HL-60/S4 (cell line): ENCODE results near the gene CYP11A1.

Experiments
- in situ Hi-C: fragments of 300-500 bp; cut with MboI; formaldehyde crosslinking; loops from 2 replicates; pipeline ENCODE4 v1.14.3; 2022; ENCODE audit warnings: low sequenced_read_pairs

Gene CYP11A1

DNA sequence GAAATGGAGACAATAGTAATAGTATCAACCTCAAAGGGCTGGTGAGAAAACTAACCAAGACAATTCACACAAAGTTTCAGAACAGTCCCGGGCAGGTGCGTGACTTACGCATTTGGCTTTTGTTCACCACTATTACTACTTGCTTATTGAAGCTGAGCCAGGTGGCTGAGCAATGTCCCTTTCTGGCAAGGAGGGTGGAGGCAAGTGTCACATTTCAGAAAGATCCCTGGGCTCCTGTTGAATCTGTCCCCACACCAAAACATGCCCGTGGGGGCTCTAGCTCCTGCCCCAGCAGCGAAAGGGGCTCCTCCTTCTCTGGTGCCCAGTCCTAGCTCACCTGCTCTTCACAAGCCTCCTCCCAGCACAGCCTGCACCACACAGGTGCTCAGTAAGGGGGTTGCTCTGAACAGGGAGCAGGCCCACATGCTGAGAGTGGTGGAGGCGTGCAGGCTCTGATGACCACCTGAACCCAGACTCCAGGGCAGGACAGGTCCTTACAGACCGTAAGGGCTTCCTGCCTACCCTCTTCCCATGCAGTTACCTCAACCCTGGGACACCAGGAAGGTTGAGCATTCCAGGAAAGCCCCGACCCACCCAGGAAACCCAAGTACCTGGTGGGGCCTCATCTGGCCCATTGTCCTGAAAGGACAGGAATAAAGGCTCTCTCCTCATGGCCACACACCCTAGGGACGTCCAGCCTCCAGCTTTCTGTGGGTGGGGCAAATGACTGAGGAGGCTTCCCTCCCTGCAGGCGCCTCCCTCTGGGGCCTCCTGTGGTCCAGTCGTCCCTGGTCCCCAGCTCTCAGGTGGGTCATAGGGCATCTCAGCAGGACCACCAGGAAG is 33.7 kb upstream of the CYP11A1 start:
- in situ Hi-C loops: no loop called here

DNA sequence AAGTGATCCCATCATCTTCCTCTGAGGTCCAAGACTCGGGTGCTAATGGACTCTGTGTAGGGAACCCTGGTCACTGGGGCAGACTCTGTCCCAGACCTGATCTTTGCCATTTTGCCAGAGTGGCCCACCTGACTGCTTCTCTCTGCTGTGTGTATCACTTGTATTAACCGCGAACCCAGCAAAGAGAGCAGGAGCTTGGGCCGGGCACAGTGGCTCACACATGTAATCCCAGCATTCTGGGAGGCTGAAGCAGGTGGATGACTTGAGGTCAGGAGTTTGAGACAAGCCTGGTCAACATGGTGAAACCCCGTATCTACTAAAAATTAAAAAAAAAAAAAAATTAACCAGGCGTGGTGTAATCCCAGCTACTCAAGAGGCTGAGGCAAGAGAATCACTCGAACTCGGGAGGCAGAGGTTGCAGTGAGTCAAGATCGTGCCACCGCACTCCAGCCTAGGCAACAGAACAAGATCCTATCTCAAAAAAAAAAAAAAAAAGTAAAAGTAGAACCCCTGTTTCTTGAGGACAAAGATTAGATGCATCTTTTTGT is 32.9 kb upstream of the CYP11A1 start:
- in situ Hi-C loops: no loop called here

DNA sequence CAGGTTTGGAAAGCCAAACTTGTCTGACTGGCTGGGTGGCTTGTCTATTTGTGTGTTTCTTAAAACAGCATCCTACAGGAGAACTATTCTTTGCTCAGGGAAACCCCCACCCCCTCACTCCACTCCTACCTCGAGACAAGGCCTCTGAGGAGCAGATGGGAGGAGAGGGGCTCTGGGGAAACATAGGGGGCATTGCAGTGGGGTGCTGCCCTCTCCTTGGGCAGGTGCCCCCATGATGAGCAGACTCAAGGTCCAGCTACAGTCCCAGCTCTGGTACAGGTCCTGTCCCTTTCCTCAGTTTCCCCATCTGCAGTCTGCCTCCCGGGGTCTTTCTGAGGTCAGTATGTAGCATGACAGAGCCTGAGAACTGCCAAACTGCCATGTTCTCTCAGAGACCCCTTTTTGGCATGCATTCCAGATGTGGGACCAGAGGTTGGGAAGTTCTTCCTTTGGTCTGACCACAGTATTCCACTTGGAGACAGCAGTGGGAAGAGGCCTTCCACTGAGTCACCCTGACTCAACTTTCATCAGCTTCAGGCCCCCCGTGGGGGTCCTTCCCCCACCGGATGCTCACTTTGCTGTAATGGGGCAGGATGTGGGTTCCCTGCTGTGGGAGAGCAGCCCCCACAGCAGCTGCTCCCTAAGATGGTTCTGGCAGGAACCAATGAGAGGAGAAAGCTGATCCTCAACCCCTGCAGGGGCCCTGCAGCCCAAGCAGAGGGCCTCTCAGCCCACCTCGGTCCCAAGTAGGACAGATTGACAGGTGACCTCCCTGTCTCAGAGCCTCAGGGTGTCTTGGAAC is 32.3 kb upstream of the CYP11A1 start:
- in situ Hi-C loops: loop anchor here (25.0 kb wide), 1 partner anchor 563 kb away; the partner anchor contains the start of gene RPP25

DNA sequence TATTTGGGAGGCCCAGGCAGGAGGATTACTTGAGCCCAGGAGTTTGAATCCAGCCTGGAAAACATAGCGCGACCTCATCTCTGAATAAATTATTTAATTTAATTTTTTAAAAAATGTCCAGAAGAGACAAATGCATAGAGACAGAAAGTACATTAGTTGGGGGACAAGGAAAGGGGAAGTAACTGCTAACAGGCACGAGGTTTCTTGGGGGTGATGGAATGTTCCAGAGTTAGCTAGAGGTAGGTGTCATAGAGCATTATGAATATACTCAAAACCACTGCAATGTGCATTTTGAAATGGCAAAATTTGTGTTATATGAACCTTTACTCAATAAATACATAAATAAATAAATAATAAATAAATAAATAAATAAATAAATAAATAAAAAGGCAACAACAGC is 31.7 kb upstream of the CYP11A1 start:
- in situ Hi-C loops: loop anchor here (25.0 kb wide), 1 partner anchor 563 kb away; the partner anchor contains the start of gene RPP25

DNA sequence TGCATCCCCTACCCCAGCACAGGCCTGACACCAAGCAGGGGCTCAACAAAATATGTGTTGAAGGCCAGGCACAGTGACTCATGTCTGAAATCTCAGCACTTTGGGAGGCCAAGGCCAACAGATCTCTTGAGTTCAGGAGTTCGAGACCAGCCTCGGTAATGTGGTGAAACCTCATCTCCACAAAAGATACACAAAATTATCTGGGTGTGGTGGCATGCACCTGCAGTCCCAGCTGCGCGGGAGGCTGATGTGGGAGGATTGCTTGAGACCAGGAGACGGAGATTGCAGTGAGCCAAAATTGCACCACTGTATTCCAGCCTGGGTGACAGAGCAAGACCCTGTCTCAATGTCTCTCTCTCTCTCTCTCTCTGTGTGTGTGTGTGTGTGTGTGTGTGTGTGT is 30.7 kb upstream of the CYP11A1 start:
- in situ Hi-C loops: loop anchor here (25.0 kb wide), 1 partner anchor 564 kb away; the partner anchor contains the start of gene RPP25

DNA sequence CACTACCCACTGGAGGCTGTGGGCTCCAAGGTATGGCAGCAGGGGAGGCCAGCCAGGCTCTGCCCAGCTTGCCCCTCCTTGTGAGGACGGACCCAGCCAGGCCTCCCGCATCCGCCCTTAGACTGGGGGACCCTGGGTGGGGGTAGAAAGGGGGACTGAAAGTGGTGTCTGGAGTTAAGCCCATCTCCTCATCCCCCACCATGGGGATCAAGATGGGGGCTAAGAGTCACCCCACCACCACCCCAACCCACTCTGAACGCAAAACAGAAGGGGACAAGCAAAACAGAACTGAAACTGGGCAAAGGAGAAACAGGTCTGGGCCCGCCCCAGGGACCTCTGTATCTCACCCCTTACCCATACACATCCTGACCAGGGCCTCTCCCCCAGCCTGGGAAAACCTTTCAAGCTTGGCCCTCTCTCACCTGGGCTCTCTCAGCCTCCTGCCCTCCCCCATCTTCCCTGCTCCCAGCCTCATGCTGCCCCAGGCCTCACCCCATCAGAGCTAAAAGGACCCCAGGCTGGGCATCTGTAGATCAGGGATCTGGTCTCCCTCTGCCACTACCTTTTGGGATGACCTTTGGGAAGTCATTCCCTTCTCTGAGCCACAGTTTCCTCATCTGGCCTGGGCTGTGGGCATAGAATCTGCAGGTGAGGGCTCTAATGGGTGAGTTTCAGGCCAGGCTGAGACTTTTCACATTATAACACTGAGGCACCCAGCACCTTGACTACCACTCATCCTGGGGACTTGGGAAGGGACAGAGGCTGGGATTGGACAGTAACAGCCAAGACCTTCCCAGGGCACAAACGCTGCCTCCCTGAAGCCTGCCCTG is 30.0 kb upstream of the CYP11A1 start:
- in situ Hi-C loops: loop anchor here (25.0 kb wide), 1 partner anchor 565 kb away; the partner anchor contains the start of gene RPP25

DNA sequence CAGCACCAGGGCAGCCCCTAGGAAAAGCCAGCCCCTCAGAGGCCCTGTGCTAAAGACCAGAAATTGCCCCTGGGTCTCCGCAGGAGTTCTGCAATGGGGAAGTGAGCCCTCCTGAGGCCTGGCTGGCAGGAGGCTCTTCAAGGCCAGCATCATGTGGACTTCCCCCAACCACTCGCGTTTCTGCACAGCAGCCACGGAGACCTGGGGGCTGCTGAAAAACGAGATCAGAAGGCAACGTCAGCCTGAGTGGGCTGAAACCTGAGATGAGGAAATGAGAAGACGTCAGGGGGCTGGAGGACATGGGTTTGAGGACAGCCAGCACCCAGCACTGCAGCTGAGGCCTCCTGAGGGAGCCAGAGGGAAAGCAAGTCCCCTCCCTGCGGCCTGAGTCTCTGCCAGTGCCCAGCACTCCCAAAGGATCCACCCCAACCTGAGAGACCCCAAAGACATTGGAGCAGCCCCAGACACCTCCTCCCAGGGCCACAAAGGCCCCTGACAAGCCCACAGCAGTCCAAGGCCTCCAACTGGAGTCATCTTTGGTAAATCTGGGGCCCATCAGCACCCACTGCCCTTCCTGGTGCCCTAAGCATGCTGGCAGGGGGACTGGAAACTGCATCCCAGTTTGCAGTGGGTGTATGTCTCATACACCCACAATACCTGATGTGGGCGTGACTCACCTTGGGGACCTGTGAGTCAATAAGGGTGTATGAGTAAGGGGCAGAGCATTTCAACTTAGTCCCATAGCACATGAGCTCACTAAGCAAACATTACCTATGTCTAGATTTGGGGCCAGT is 29.2 kb upstream of the CYP11A1 start:
- in situ Hi-C loops: loop anchor here (25.0 kb wide), 1 partner anchor 566 kb away; the partner anchor contains the start of gene RPP25

DNA sequence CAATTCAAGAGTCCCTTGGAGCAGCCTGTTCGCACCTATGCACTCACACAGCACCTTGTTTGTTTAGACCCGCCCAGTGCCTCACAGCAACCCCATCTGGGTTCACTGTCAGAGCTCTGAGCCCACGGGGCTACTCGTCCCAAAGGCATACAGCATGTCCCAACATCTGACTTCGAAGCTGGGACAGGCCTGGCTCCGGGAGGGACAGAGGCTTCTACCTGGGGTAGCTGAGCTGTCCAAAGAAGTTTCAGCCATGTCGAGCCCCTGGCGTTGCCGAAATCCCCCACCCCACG is 28.6 kb upstream of the CYP11A1 start:
- in situ Hi-C loops: loop anchor here (25.0 kb wide), 1 partner anchor 566 kb away; the partner anchor contains the start of gene RPP25

DNA sequence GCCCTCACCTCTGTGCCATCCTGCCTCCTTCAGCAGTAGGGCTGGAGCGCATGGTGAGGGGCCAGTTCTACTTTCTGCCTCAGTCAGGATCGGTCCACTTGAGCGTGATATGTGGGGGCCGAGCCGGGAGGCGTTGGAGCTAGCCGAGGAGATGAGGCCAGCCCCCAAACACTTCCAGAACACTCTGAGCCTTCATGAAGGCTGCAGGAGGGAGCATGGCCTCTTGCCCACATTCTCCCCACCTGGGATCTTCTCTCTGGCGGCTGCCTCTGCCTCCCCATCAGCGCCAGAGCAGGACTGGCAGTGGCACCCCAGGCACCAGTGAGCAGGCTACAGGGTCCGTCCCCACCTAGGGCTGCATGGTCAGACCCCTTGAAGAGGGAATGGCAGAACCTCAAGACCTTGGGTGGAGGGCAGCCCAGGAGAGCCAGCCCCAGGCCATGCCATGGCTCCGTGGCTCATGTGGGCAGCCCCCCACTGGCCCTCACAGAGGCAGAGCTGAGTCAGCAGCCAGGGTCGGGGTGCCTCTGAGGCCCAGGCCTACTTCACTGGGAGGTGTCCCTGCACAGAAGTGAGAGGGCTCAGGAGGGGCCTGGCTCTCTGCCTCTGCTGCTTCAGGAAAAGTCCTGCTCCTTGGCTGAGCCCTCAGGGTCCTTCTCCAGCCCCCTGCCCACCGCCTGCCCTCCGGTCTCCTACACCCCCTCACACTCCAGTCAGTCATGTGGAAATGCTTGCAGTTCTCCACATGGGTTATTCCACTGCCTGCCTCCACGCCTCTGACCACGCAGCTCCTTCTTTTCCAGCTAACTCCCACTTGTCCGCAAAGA is 28.1 kb upstream of the CYP11A1 start:
- in situ Hi-C loops: loop anchor here (25.0 kb wide), 1 partner anchor 567 kb away; the partner anchor contains the start of gene RPP25

DNA sequence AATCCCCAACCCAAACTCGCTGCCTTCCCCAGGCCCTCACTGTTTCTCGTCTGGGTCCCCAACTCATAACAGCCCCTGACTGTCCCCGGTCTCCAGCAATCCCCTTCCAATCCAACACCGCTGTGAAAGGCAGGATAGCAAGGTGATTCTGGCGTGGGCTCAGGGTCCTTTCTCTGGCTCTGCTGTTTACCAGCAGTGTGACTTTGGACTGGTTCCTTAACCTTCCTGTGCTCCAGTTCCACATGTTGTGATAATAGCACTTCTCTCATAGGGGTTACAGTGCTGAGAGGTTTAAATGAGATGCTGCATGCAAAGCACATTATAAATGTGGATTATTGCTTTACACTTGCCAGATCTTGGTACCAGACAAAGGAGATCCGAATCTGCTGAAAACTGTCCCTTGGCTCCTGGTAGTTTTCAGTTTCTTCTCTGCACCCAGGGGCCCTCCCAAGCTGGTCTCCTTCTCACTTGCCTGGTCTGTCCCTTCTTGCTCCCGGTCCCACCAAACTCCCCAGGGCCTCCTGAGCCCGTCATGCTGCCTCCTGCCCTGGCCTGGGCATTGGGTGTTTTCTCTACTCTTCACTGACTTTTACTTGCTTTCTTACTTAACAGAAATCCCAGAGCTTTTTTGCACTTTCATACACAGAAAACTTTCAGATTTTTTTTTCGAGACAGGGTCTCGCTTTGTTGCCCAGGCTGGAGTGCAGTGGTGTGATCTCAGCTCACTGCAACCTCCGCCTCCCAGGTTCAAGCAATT is 26.8 kb upstream of the CYP11A1 start:
- in situ Hi-C loops: loop anchor here (25.0 kb wide), 1 partner anchor 568 kb away; the partner anchor contains the start of gene RPP25

DNA sequence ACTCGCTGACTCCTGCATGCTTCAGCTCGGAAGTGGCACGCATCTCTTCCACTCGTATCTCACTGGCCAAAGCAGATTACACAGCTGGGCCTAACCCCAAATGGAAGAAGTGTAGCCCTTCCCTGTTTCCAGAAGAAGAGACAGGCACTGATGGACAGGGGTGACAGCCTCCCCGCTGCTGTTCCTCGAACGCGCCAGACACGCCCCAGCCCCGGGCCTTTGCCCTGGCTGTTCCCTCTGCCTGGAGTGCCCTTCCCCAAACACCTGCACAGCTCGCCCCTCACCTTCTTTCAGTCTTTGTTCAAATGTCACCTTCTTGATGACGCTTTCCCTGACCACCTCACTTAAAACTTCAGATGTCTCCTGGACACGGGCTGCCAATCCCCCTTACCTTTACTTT is 26.0 kb upstream of the CYP11A1 start:
- in situ Hi-C loops: loop anchor here (25.0 kb wide), 1 partner anchor 569 kb away; the partner anchor contains the start of gene RPP25

DNA sequence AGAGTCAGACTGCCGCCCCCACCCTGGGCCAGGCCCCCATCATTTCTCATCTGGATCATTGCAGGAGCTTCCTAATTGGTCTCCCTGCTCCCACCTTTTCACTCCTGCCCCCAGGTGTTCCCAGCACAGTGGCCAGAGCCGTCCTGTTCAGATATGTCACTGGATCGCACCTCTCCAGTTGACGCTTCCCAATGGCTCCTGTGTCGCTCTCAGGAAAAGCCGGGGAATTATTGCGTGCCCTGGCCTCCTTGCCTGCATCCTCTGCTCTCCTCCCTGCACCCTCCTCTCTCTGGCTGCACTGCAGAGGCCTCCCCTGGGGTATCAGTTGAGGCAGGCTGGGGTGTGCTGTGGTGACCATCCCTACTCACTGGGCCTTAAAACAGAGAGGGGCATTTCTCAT is 25.5 kb upstream of the CYP11A1 start:
- in situ Hi-C loops: loop anchor here (25.0 kb wide), 1 partner anchor 569 kb away; the partner anchor contains the start of gene RPP25

DNA sequence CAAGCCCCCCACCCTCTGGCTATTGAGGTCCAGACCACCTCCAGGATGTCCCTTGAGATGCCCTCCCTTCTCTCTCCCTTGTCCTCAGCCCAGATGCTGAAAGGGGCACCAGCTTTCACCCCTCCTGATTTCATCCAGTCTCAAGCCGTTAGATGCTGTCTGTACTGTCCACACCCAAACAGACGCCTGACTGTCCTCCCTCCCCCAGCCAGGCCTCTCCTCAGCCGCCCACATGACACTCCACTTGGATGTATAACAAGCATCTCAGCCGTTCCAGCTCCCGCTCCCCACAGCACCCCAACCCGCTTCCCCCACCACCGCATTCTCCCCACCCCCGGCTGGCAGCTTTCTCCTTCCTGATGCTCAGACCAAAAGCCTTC is 25.0 kb upstream of the CYP11A1 start:
- in situ Hi-C loops: loop anchor here (25.0 kb wide), 1 partner anchor 570 kb away; the partner anchor contains the start of gene RPP25

DNA sequence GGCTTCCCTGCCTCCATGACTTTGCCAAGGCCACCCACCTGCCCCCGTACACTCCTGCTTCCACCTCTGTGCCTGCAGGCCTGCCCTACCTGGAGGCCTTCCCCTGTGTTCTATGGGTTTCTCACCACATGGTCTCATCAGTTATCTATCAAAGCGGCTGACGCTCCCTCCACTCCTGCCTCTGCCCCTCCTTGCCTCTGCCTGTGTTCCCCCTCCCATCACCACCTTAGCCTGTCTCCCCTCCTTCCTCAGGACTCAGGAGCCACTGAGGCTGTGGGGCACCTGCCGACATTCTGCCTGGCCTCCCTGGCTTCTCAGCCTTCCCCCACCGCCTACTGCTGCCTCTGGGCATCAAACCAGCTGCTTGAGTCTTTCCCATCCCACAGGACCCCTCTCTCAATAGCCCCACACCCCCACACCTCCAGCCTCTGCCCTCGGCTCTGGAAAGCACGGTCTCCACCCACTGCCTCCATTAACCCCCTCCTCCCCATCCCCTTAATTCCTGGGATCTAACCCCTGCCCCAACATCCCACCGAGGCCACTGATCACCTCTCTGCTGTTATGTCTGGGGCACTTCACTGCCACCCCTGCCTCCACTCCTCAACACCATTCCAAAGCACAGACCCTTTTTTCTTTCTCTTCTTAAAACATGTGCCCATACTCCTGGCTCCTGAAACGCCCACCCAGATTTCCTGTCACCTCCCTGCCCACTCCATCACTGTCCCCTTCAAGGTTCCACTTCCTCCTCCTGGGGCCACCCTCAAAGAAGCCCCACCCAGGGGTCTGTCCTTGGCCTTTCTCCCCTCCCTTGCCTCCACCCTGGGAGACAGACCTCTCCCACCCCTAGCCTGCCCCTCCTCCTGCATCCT is 24.4 kb upstream of the CYP11A1 start:
- in situ Hi-C loops: loop anchor here (25.0 kb wide), 1 partner anchor 570 kb away; the partner anchor contains the start of gene RPP25

DNA sequence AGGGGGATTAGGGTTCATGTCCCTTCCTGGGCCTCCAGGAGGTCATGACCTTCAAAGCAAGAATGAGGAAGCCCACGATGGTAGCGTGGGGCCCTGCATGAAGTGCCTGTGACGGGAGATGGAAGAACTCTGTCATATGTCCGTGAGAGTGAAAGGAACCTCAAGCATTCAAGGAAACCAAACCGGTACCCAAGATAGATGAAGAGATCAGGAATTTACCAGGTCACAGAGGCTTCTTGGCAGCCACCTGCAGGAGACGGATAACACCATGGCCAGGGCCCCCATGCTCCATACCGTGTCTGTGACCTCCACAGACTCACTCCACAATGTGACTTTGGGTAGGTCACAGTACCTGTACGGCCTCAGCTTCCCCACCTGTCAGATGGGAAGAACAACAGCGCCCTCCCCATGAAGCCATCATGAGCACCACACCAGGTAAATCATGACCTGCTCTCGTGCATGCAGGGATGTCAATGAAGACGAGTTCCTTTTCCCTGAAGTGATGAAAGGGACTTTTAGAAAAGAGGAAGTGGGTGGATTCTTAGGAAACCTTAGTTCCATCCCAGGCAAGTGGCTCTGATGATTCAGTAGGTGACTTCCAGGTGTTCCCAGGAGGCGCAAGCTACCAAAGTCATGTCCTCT is 23.3 kb upstream of the CYP11A1 start:
- in situ Hi-C loops: loop anchor here (25.0 kb wide), 1 partner anchor 572 kb away; the partner anchor contains the start of gene RPP25

DNA sequence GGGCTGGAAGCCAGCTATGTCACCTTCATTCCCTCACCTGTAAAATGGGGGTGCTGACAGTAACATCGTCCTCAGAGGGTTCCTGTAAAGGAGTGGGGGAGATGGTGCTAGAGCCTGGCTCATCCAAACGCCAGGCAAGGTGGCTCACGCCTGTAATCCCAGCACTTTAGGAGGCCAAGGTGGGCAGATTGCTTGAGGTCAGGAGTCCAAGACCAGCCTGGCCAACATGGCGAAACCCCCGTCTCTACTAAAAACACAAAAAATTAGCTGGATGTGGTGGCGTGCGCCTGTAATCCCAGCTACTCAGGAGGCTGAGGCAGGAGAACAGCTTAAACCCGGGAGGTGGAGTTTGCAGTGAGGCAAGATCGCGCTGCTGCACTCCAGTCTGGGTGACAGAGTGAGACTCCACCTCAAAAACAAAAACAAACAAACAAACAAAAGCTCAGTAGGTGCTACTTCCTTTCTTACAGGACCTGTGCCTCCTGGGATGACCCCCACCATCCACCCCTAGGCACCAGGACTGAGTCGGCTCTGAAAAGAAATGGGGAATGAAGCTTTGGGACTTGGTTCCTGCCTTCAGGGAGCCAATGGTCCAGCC is 22.7 kb upstream of the CYP11A1 start:
- in situ Hi-C loops: loop anchor here (25.0 kb wide), 1 partner anchor 572 kb away; the partner anchor contains the start of gene RPP25
